Stimulated activated naive CD8-positive, alpha-beta T cell treated with anti-CD3 and anti-CD28 coated beads, Interleukin-15, Interleukin-2, amounts not matched to agents 100 U/mL and 50 U/mL, for 24 hours (primary cell): ENCODE data around the gene BNC2.
"Not testable (repeated sequence)": the region's sequence is repeated elsewhere in the genome, so short reads cannot be mapped to it uniquely, and the experiment has no call there.

ENCODE experiments used
- ATAC-seq: fragments of 150-1000 bp; cut with Tn5 transposase; one replicate; pipeline ENCODE4 v1.10.0; 2021
- DNase-seq: peaks from one replicate; pipeline ENCODE4 v3.0.0; 2021

The BNC2 gene

DNA sequence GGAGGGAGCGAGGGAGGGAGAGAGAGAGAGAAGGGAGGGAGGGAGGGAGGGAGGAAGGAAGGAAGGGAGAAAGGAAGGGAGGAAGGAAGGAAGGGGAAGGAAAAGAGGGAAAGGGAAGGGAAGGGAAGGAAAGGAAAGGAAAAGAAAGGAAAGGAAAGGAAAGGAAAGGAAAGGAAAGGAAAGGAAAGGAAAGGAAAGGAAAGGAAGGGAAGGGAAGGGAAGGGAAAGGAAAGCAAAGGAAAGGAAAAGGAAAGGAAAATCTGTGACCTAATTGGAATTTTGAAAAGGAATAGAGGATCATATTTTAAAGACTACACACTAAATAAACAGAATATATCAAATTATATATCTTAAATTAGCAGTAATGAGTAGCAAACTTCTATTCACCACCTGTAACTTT lies 330.8 kb downstream of the BNC2 start:
- not testable (repeated sequence) for ATAC-seq, DNase-seq

DNA sequence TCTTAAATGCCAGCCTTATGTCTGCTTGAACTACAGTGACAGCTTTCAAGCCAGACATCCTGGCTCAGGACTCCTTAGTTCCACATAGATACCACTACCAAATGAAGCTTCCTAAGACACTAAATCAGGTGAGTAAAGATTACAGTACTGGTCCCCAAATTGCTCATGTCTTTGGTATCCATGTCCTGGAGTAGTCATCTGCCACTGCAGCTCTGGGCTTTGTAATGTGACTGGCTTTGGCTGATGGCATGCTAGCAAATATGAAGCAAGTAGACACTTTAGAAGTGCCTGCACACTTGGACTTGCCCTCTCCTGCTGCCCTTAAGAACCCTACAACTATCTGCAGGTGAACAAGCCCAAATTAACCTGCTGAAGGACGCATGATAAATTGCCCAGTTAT lies 334.9 kb downstream of the BNC2 start:
- DNase-seq (no peak), ATAC-seq (no peak)

DNA sequence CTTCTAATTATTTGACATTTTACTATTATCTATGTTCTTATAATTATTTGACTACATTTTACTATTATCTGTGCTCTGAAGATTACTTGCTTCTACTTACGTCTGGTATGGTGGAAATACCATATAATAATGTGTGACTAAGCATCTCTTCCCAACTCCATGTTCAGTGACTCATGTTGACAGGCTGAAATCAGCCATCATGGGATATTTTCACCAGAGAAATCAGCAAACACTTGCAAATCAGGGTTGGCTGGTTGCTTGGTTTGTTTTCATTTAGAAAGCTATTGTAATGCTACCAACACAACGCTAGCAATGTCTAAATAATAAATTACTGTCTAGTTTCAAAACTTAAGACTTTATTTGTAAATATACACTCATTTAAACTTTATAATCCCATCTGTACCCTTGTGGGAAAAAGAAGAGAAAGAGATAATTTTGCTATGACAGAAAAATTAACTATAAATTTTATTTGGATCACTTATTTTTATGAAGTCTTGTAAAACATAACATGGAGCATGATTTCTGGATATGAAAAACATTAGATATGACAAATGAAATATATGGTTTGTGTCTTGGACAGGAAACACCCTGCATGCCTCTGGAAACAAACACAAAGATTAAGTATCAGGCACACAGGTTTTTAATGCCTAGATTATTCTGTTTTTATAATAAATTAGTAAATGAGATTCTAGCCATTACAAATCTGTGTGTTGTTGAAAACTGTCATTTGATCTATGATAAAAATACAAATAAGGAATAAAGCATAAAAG lies 337.6 kb downstream of the BNC2 start:
- DNase-seq = no peak
- ATAC-seq = no peak

DNA sequence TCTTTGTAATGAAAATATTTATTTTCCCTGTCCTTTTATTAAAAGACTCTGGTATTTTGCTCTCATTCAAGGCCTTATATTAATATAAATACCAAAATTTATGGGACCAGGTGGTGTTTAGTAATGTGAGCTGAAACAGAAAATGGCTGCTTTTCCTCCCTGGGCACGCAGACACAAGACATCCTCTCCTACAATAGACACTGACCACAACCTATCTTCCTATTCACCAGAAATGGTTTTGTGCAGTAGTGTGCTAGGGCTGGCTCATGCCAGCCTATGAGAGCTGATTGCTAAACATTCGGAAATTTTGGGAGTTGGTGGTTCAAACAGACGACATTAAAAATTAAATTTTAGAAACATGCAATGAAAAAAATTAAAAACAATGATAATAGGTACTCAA lies 338.2 kb downstream of the BNC2 start:
- ATAC-seq (no peak), DNase-seq (no peak)

DNA sequence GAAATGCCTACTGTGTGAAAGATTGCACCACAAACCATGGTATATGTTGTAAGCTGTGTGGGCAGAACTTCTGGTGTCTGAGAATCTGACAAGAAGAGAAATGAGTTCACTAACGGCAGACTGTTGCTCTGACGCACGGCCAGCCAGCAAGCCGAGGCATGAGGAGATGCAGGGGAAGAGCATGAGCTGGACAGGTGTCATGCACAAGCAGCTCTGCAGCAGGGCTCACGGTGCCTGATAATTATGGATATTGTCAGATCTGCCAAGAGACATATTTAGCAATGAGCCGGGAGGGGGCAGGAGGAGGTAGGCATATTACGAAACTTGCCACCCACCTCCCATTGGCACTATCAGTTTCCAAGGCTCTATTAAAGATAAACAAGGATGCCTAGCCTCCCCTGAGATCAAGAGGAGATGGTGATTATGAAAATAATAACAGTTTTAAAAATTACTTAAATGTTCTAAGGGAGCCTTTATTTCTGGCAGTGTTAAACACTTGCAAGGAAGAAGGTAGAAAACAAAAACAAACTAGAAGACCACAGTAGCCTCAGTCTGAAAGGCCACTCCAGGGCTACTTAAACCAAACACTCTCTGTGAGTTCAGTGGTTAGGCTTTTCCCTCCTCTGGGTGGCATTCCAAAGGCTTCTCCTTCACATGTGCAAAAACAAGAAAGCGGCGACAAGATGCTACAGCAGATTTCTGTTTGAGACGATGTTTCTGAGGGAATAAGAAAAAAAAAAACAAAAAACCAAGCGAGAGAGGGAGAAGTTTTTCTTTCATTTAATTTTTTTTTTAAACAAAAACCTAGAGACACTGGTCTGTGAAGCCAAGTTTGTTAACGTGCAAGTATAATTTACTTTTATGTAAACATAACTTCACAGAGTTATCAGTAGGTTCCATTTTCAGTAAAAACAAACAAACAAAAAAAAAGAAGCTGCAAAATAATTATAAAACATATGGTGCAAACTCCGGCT lies 339.5 kb downstream of the BNC2 start:
- DNase-seq (no peak), ATAC-seq (no peak)

DNA sequence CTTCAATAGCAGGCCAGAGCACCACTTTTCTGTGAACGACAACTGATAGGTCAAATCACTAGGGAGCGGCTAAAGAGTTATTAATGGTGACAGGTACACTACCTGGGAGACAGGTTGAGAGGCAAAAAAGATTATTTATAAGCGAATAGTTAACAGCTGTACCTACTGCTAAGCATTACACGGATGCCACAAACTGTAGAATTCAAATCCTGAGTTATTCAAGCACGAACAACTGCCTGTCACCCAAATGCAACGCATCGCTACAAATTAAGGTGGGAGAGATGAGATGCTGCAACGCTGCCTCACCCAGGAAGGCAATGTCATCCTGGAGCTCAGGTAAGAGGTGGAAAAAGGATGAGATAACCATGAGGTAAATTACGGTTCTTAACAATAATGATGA lies 342.9 kb downstream of the BNC2 start:
- no peak for ATAC-seq
- no peak for DNase-seq

DNA sequence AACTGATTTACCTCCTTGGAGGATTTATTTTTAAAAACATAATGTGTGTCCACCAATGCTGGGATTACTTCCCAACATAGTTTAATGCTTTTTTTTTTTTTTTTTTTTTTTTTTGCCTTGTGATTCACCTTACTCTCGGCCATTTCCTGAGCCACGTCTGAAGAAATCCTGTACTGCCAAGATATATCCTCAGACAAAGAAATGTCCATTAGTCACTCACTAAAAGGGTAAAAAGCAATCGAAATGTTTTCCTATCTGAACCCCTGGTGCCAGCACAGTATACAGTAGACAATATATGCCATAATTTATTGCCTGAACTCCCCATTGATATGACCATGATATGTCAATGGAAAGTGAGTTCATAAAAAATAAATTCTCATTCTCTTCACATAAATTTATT lies 344.1 kb downstream of the BNC2 start:
- ATAC-seq (no peak), DNase-seq (no peak)

DNA sequence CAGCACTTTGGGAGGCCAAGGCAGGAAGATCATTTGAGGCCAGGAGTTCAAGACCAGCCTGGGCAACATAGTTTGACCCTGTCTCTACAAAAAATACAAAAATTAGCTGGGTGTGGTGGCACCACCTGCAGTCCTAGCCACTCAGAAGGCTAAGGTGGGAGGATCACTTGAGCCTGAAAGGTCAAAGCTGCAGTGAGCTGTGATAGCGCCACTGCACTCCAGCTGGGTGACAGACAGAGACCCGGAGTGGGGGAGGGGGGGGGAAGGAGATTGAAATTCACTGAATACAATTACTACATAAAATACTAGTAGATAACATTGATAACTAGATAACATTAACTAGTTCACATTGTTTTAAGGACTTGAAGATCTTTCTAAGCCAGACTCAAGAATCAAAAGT lies 345.6 kb downstream of the BNC2 start:
- ATAC-seq (no peak), DNase-seq (no peak)

DNA sequence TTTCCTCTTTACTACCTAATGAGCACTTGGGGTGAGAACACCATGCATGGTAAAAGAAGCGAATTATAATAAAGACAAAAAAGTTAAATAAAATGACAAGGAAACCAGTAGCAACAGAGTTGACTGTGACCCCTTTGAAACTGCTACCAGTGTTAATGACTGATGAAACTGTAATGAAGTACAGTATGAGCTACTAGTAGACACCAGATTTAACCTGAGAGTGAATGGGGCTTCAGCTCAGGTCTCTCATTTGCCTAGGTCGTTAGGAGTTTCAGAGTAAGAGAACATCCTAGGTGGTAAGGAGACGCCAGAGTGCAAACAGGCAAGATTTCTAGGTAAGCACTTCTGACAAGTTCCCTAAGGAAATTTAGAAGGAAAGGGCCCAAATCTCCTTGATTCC lies 346.4 kb downstream of the BNC2 start:
- DNase-seq (no peak), ATAC-seq (no peak)

DNA sequence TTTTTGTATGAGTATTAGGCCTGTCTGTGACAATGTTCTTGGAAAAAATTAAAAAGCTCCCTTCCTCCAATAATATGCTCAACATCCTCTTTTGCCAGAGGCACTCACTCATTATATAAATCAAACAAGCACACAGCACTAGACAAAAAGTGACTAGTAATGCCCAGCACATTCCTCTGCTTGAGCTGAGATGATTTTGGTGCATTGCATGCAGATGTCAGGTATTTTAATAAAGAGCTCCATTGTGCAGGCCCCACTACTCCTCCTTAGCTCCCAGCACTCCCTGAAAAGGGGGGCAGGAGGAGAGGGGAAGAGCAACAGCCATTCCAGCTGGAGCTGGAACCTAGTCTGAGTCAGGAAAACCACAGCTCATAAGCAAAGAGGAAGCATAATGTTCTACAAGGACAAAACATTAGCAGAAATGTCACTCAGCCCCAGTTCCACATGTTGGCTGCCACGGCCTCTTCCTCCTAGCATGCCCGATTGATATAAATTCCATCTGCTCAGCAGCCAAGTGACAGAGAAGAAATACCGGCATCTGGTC lies 348.5 kb downstream of the BNC2 start:
- DNase-seq (no peak), ATAC-seq (no peak)

DNA sequence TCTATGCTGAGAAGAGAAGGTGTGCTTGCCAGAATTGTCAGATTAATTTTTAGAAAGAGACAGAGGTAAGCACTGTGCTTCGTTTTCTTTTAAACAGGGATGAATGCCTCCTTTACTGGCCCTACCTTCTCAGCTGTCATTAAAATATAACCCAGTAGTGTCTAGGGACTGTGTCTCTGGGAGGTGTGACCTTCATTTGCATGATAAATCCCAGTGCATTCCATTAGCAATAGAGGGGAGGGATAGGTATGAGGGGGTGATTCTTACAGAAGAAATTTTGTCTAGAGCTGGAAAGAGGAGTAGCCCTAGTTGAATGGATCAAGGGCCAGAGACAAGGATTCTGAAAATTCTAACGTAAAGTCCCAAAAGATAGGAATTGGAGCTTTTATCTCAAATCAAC lies 351.5 kb downstream of the BNC2 start:
- DNase-seq = no peak

DNA sequence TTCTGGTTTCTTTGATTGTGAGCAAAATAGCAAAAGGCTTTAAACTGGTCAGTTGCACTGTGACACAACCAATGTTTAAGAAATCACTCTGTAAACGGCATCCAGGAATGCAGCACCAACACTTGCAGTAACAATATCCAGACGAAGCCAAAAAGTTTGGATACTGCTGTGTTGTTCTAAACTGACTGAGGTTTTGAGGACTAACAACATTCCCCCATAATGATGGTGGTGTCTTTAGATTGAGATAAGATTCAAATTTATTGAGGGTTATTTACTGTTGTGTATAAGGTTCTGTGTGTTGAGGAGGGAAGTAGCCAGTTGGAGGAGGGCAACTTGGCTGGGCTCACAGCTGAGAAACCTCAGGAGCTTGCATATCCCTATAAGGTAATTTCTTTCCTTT lies 353.6 kb downstream of the BNC2 start:
- no peak for ATAC-seq
- DNase-seq = no peak

More for the DNA sequence above, 351.5 kb downstream of the BNC2 start:
- no peak for ATAC-seq

DNA sequence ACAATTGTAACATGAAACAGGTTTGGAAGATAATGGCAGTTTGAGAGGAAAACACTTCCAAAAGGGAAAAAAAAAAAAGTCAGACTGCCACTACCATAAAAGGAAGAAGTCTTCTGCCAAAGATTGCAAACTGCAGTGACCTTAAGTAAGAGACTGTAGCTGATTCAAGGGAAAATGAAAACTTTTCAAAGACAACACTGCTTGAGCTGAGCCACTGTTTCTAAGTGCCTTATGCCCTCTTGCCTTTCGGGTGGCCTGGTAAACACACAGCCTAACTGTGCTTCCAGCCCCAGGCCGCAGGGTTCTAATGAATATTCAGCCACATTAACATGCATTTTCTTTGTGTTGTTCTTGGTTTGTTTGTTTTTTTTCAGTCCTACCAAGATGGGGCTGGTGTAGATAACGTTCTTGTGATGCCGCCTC lies 354.6 kb downstream of the BNC2 start:
- no peak for DNase-seq
- no peak for ATAC-seq

DNA sequence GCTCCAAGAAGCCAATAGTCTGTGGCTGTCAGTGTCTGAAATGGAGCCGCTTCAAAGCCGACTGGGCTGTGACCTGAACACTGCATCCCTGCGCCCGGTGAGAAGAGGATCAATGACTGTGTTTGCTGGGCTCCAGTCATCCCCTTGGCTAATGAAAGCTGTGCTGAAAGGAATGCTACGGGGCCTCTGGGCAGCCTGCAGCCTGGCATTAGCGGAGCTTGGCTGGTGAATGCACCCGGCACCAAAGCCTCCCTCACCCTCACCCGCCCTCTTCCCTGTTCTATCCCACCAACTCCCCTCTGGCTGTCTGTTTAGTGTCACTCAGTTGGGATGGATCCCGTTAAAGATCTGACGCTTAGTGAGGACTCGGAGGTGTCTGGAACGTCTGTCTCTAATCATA lies 355.3 kb downstream of the BNC2 start:
- ATAC-seq = no peak
- DNase-seq = no peak

DNA sequence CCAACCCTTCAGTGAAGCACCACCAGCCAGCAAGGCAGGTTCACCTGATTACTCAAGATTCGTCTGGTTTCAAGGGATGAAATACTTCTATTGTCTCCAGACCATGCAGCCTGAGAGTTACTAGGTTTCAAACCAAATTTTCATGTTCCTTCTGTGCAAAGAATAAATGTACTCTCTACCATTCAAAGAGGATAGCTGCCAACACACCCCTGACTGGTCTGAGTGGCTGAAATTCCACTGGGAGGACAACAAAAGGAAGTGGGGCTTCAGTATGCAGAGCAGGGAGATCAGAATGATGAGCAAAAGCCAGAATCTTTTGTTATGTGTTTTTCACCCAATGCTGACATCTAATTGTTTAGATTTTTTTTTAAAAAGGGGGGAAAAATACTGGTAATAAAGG lies 356.3 kb downstream of the BNC2 start:
- ATAC-seq = no peak
- DNase-seq = no peak

DNA sequence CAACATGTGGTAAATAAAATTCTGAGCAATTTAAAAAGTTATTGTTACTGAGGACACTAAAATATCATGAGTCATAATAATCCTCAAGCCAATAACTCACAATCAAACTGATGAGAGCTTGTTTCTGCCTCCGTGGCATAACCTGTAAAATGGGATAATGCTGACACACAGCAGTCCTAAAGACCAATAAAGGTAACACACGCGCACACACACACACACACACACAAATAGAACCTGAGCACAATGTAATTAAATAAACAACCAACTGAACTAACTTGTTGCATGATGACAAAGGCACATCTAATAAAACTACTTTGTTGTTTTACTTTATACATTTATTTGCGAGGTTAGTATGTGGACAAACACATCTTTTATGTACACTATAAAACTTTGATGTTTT lies 358.2 kb downstream of the BNC2 start:
- no peak for ATAC-seq
- DNase-seq = no peak

DNA sequence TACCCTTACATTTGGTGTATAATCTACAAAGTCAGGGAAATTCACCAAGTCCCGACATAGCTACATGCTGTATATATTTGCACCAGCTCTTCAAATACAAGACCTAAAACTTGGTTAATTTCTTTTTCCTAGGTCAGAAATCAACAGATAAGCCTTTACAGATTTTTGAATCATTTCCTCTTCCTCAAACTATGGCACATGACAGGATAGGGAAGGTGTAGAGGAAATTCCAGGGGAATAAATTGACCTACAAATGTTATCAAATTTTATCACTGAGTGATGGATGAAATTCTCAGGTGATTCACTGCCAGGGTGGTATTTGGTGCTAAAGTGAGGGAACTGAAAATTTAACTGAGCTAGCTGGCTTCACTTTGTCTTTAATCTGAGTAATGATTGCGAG lies 360.0 kb downstream of the BNC2 start:
- DNase-seq (no peak), ATAC-seq (no peak)

DNA sequence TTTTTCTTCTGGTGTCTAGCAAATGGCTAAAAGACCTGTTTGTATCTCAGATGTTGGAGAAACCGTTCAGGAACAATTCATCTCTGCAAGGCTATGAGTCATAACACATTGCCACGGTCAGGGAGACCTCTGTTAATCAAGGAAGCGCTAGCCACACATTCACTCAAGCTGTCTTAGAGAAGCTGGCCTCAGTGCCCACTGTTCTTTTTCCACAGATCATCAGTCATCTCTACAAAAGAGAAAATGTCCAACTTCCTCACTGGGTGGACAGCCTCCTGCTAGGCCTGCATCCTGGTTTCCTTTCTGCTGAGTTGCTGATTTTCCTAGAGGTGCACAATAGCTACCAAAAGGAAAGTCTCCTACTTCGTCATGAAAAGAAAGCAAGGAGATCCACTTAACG lies 360.5 kb downstream of the BNC2 start:
- no peak for DNase-seq
- no peak for ATAC-seq

DNA sequence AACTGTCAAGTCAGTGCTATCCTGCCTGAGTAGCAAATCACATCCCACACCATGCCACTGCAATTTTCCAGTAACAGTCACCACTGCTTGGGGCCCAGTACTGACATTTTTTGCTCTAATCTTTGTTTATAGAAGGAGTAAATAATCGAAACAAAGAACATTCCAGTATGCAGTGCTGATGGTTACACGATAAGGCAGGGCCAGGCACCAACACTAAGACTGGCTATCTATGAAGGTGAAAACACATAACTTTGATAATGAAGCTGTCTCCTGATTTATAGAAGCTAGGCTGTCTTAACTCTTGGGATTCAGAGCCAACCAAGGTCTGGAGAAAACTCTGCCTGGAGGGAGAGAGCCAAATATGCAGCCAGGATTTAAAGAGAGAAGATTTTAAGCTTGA lies 365.3 kb downstream of the BNC2 start:
- no peak for DNase-seq
- ATAC-seq = no peak

DNA sequence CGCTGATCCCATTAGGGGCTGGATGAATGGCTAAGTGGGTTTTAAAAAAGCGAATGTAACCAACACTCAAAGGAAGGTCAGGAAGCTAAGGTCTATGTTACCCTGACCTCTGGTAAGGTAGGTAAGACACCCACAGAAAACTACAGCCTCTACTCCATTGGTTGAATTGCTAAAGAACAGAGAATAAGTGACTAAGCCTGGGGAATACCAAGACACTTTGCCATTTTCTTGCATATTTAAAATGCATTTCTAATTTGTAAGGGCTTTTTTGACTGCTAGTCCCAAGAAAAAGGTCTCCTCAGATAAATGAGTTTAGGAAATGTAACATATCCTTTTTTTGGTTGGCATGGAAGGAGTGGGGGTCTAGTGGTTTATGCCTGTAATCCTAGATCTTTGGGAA lies 368.7 kb downstream of the BNC2 start:
- ATAC-seq (no peak), DNase-seq (no peak)

DNA sequence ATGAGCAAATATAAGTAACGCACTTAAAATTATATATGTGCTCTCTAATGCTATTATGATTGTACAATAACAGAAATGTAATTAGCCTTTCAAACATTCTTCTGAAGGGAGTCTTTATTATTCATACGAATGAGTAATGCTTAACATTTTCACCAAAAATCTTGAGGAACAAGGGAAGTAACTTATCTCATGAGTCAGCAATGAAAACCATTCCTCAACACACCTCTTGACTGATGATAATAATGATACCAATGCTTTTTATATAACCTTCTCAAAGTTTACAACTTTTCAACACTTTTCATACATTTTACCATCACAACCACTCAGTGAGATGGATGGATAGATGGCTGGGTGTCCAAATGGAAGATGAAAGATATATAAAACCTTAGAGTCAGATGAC lies 369.3 kb downstream of the BNC2 start:
- no peak for ATAC-seq
- DNase-seq = no peak

DNA sequence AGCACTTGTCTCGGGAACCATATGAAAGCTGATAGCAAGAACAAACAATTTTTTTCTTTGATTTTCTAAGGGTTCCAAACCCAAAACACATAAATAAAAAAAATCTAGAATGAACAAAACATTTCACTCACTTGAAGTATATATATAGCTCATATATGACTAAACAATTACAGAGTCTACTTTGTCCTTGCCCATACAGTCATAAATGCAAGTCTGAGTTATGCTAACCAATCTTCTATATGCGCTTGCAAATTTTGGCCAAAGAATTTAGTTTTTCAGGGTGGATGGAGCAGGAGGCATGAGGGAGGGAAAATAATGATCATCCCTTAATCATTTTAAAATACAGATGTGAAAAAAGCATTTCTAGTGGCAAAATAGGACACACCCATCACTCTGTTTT lies 370.1 kb downstream of the BNC2 start:
- DNase-seq (no peak), ATAC-seq (no peak)

DNA sequence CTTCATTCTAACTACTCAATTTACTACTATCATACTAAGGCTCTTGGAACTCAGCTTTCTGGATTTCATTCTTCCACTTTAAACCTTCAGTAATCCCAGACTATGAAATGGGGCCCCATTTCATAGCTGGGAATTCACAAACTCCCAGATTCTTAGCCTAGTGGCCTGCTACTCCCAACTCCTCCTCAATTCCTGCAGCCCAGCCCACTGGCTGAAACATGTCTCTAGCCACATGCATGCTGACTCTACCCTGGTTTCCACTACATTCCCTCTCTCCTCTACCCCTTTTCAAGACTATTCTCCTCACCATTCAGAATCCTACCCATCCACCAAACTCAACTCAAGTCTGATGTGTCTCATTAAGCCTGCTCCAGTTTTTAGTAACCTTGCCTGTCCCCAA lies 370.6 kb downstream of the BNC2 start:
- ATAC-seq (no peak), DNase-seq (no peak)
